ENCODE results near the gene CLUH.

Gene CLUH

GRCh38 chr17:2711608-2712299 is at the start of gene CLUH:
Gene CLUH, minus strand, starts transcription at chr17:2711764. Its CDS starts 103 bp downstream, at chr17:2711661.
- DNase-seq (ENCODE audit: low read depth), result peak; percentile 96

GRCh38 chr17:2758870-2759269 is 47.3 kb upstream of the CLUH start:
- no peak for DNase-seq (ENCODE audit: low read depth)

- DNase-seq (ENCODE audit: low read depth), result no peak
Measured at GRCh38 chr17:2755891-2756724, 44.5 kb upstream of the CLUH start.

- no peak for DNase-seq (ENCODE audit: low read depth)
Measured at GRCh38 chr17:2751491-2751890, 39.9 kb upstream of the CLUH start.

GRCh38 chr17:2750721-2751120 is 39.2 kb upstream of the CLUH start:
- DNase-seq (ENCODE audit: low read depth), result no peak

GRCh38 chr17:2749784-2750181 is 38.2 kb upstream of the CLUH start:
- peak; percentile 68 for DNase-seq (ENCODE audit: low read depth)

GRCh38 chr17:2749058-2749783 is 37.7 kb upstream of the CLUH start, which contains the start of gene CCDC92B:
Gene CCDC92B, minus strand, starts transcription at chr17:2749652. Its CDS starts 14,507 bp downstream, at chr17:2735145.
- DNase-seq (ENCODE audit: low read depth), result no peak

- no peak for DNase-seq (ENCODE audit: low read depth)
Measured at GRCh38 chr17:2745317-2746037, 33.9 kb upstream of the CLUH start.

GRCh38 chr17:2737693-2738092 is 26.1 kb upstream of the CLUH start:
- DNase-seq (ENCODE audit: low read depth), result no peak

- no peak for DNase-seq (ENCODE audit: low read depth)
Measured at GRCh38 chr17:2736956-2737355, 25.4 kb upstream of the CLUH start.

GRCh38 chr17:2735896-2736295 is 24.3 kb upstream of the CLUH start:
- no peak for DNase-seq (ENCODE audit: low read depth)

- no peak for DNase-seq (ENCODE audit: low read depth)
Measured at GRCh38 chr17:2734939-2735338, 23.4 kb upstream of the CLUH start.

- no peak for DNase-seq (ENCODE audit: low read depth)
Measured at GRCh38 chr17:2731807-2732206, 20.2 kb upstream of the CLUH start.

GRCh38 chr17:2730764-2731353 is 19.3 kb upstream of the CLUH start:
- no peak for DNase-seq (ENCODE audit: low read depth)

- peak; percentile 21 for DNase-seq (ENCODE audit: low read depth)
Measured at GRCh38 chr17:2724784-2725164, 13.2 kb upstream of the CLUH start.

GRCh38 chr17:2723997-2724783 is 12.6 kb upstream of the CLUH start:
- DNase-seq (ENCODE audit: low read depth), result no peak

GRCh38 chr17:2723505-2723996 is 12.0 kb upstream of the CLUH start:
- no peak for DNase-seq (ENCODE audit: low read depth)

GRCh38 chr17:2722611-2723010 is 11.0 kb upstream of the CLUH start:
- no peak for DNase-seq (ENCODE audit: low read depth)

GRCh38 chr17:2721603-2722002 is 10.0 kb upstream of the CLUH start:
- no peak for DNase-seq (ENCODE audit: low read depth)

GRCh38 chr17:2719861-2720260 is 8.3 kb upstream of the CLUH start:
- no peak for DNase-seq (ENCODE audit: low read depth)
